ENCODE results near the gene EP400.

The EP400 gene

DNA sequence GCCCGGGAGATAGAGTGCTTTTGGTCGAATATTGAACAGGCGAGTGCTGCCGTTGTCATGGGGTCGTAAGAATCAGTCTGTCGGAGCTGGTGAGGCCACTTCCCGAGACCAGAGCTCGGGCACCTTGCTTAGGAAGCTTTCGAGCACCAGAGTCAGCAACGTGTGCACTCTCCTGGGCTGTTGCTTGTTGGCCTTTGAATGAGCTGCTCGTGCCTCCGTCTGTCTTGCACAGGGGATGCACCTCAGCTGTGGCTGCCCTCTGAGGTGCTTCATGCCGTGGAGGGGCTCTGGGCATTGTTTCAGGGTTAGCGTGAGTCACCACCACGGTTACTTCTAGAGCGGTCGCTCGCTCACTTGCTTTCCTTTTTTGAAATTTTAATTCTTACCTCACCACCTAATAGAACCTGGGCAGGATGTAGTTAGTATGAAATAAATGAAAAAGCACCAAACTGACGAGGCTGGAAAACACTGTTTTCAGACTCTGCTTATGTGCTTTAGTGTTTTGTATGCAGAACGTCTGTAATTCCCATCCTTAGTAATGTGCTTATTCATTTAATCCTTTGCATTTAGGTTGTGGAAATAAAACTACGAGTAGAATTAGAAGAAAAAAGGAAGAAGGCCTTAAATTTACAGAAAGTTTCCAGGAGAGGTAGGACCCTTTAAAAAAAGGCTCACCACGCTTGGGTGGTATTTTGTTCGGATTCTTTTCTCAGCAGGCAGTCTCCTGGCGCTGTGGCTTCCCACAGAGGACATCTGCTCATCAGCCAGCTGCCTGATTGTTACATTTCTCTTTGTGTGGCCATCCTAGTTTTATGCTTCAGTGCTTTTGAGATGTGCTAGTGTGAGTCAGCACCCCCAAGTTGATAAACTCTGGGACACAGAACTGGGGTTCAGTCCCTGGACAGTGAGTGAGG is 40.6 kb downstream of the EP400 start:
- no peak for DNase-seq (ENCODE audit: low read depth)
- H3K4me3 ChIP-seq (ENCODE audit: low read depth, low read length) = no peak overlapping the region
- TF ChIP-seq POLR2A (IDR thresholded peaks at IDR 0.05; ENCODE audit: extremely low read depth, insufficient read length) = no peak
- no peak for TF ChIP-seq MYC (IDR thresholded peaks at IDR 0.05; ENCODE audit: low read depth, low read length)
- TF ChIP-seq CTCF (IDR thresholded peaks at IDR 0.05; ENCODE audit: low read depth, low read length) = no peak
- TF ChIP-seq, protein P1, sequence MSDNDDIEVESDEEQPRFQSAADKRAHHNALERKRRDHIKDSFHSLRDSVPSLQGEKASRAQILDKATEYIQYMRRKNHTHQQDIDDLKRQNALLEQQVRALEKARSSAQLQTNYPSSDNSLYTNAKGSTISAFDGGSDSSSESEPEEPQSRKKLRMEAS (IDR thresholded peaks at IDR 0.05; ENCODE audit: low read depth, low read length) = no peak

GRCh38 chr12:131990980-131991305 is 41.2 kb downstream of the EP400 start:
- H3K4me3 ChIP-seq (ENCODE audit: low read depth, low read length) = no peak overlapping the region
- DNase-seq (ENCODE audit: low read depth) = no peak
- no peak for TF ChIP-seq MYC (IDR thresholded peaks at IDR 0.05; ENCODE audit: low read depth, low read length)

GRCh38 chr12:131991816-131992430 is 42.2 kb downstream of the EP400 start:
- DNase-seq (ENCODE audit: low read depth) = no peak
- no peak overlapping the region for H3K4me3 ChIP-seq (ENCODE audit: low read depth, low read length)
- TF ChIP-seq CTCF (IDR thresholded peaks at IDR 0.05; ENCODE audit: low read depth, low read length) = no peak
- TF ChIP-seq MYC (IDR thresholded peaks at IDR 0.05; ENCODE audit: low read depth, low read length) = no peak
- TF ChIP-seq, protein P1 (IDR thresholded peaks at IDR 0.05; ENCODE audit: low read depth, low read length) = no peak
- no peak for TF ChIP-seq POLR2A (IDR thresholded peaks at IDR 0.05; ENCODE audit: extremely low read depth, insufficient read length)

GRCh38 chr12:131994589-131994988 is 44.8 kb downstream of the EP400 start:
- DNase-seq (ENCODE audit: low read depth) = no peak
- H3K4me3 ChIP-seq (ENCODE audit: low read depth, low read length) = no peak overlapping the region
- TF ChIP-seq, protein P1 (IDR thresholded peaks at IDR 0.05; ENCODE audit: low read depth, low read length) = no peak
- no peak for TF ChIP-seq POLR2A (IDR thresholded peaks at IDR 0.05; ENCODE audit: extremely low read depth, insufficient read length)
- TF ChIP-seq MYC (IDR thresholded peaks at IDR 0.05; ENCODE audit: low read depth, low read length) = no peak
- no peak for TF ChIP-seq CTCF (IDR thresholded peaks at IDR 0.05; ENCODE audit: low read depth, low read length)

- TF ChIP-seq MYC (IDR thresholded peaks at IDR 0.05; ENCODE audit: low read depth, low read length) (no peak), POLR2A (IDR thresholded peaks at IDR 0.05; ENCODE audit: extremely low read depth, insufficient read length) (no peak), CTCF (IDR thresholded peaks at IDR 0.05; ENCODE audit: low read depth, low read length) (no peak)
- TF ChIP-seq, protein P1 (IDR thresholded peaks at IDR 0.05; ENCODE audit: low read depth, low read length) = no peak
- DNase-seq (ENCODE audit: low read depth) = no peak
- H3K4me3 ChIP-seq (ENCODE audit: low read depth, low read length) = no peak overlapping the region
Observed at GRCh38 chr12:132000286-132000872, 50.6 kb downstream of the EP400 start.

GRCh38 chr12:132003846-132004245 is 54.1 kb downstream of the EP400 start:
- TF ChIP-seq MYC (IDR thresholded peaks at IDR 0.05; ENCODE audit: low read depth, low read length) = no peak
- no peak for DNase-seq (ENCODE audit: low read depth)
- no peak overlapping the region for H3K4me3 ChIP-seq (ENCODE audit: low read depth, low read length)

All from NB4 (cell line).